Keratinocyte (primary cell): Measurements from ENCODE around the gene COL8A2.

ENCODE experiments used
- CTCF ChIP-seq, 3 experiments: IDR thresholded peaks in 1 of 3; conservative IDR thresholded peaks in 1 of 3; optimal IDR thresholded peaks in 1 of 3; 2 replicates in 2 of 3; 3 replicates in 1 of 3; pipeline versions ENCODE3 to v1.5.1; 2011; ENCODE audit warnings: low read length in 3 of 3, mild to moderate bottlenecking in 3 of 3, moderate library complexity in 2 of 3, control low read depth in 1 of 3, inconsistent platforms in 1 of 3; ENCODE audit not compliant: insufficient read depth in 2 of 3; ENCODE audit errors: extremely low read depth in 1 of 3
- EZH2 ChIP-seq: IDR thresholded peaks from one replicate; pipeline ENCODE4 v1.6.1; 2012; ENCODE audit warnings: inconsistent platforms, mild to moderate bottlenecking, low read length, moderate library complexity

DNA sequence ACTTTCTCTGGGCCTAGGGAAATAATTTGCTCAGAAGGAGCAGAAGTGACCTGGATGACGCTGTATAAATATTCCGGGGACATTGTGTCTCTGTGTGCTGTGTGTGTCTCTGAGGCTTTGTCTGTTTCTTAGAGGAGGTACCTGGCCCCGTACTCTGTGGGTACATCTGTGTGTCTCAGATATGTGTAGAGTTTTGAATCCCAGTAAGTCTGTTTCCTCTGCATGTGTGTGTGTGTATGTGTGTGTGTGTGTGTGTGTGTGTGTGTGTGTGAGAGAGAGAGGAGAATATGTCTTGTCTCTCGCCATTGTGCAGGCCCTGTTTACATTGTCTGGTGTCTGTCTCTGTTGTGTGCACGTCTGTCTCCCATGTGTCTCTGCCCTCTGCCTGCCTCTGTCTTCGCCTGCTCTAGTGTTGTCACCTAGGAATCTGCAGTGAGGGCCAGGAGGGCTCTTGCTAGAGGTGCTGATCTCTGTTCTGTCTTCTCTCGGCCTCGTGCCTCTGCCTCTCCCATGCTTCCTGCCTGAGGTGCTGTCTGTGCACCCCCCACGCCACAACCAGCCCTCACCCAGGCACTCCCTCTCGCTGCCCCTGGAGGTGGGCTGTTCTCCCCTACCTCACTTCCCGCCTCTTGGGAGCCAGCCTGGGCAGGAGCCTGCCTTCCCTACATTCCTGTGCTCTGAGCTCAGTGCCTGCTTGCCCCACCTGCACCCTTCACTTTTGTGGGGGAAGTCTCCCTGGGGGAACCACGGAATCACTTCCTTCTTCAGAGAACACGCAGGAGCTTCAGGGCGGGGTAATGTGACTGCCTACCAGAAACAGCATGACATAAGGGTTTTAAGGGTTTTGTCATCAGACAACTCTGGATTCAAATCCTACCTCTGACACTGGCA is 36.9 kb upstream of the COL8A2 start:
- TF ChIP-seq CTCF (optimal IDR thresholded peaks at IDR 0.05 in 1 of 3, IDR thresholded peaks at IDR 0.05 in 1 of 3, conservative IDR thresholded peaks at IDR 0.05 in 1 of 3; ENCODE audit: extremely low read depth in 1 of 3, insufficient read depth in 2 of 3, low read length in 3 of 3) = no peak
- no peak for TF ChIP-seq EZH2
